ENCODE data around the gene RNF217. TPM values are rescaled to one million over a fixed set of nuclear protein-coding genes. Genes with fewer than 3 reads are reported as not detected.

The RNF217 gene
- polyA plus RNA-seq, 1 experiment: 18.6 TPM

GRCh38 chr6:125132058-125132457 is 169.8 kb downstream of the RNF217 start:
- POLR2A ChIA-PET: interaction anchor here (0.5 to 0.9 kb wide), 2 partner anchors 9 to 14 kb away, joined by 3 to 12 read pairs; no protein-coding TSS in a partner anchor
- CTCF ChIA-PET: interaction anchor here (0.7 to 1.5 kb wide), 3 partner anchors 11 to 242 kb away, joined by 3 to 4 read pairs (median 3); no protein-coding TSS in a partner anchor

GRCh38 chr6:125136378-125136777 is 174.1 kb downstream of the RNF217 start:
- DNase-seq (ENCODE audit: low read depth): no peak
- ChIA-PET CTCF (no interaction called here), POLR2A (no interaction called here)
- H3K27me3 ChIP-seq (ENCODE audit: control insufficient read depth, insufficient read depth, low read length): no peaks in the 10 kb centered on the region
- no peak for TF ChIP-seq CTCF (IDR thresholded peaks at IDR 0.05; ENCODE audit: insufficient read depth, low read depth, low read length)
- H3K4me3 ChIP-seq (ENCODE audit: low read depth, low read length): no peak overlapping the region
- H3K36me3 ChIP-seq (ENCODE audit: control insufficient read depth, insufficient read depth, low read length): no peaks in the 10 kb centered on the region

More at GRCh38 chr6:125132058-125132457, 169.8 kb downstream of the RNF217 start:
- Histone ChIP-seq H3K36me3 (ENCODE audit: control insufficient read depth, insufficient read depth, low read length) (no peaks in the 10 kb centered on the region), H3K27me3 (ENCODE audit: control insufficient read depth, insufficient read depth, low read length) (no peaks in the 10 kb centered on the region), H3K4me3 (ENCODE audit: low read depth, low read length) (no peak overlapping the region)
- TF ChIP-seq CTCF (IDR thresholded peaks at IDR 0.05; ENCODE audit: insufficient read depth, low read depth, low read length): no peak
- no peak for DNase-seq (ENCODE audit: low read depth)

GRCh38 chr6:125138083-125138482 is 175.8 kb downstream of the RNF217 start:
- Histone ChIP-seq H3K36me3 (ENCODE audit: control insufficient read depth, insufficient read depth, low read length) (no peaks in the 10 kb centered on the region), H3K27me3 (ENCODE audit: control insufficient read depth, insufficient read depth, low read length) (no peaks in the 10 kb centered on the region), H3K4me3 (ENCODE audit: low read depth, low read length) (no peak overlapping the region)
- no peak for DNase-seq (ENCODE audit: low read depth)
- TF ChIP-seq CTCF (IDR thresholded peaks at IDR 0.05; ENCODE audit: insufficient read depth, low read depth, low read length): no peak
- POLR2A ChIA-PET: no interaction called here
- CTCF ChIA-PET: interaction anchor here (1.0 kb wide), 1 partner anchor 17 kb away, joined by 3 read pairs; no protein-coding TSS in a partner anchor

- ChIA-PET CTCF (interaction anchor here (1.2 to 1.8 kb wide), 3 partner anchors 12 to 125 kb away, joined by 3 to 4 read pairs (median 4); partner anchors contain the start of gene TPD52L1), POLR2A (interaction anchor here (0.9 kb wide), 1 partner anchor 9 kb away, joined by 3 read pairs; no protein-coding TSS in a partner anchor)
- no peak for TF ChIP-seq CTCF (IDR thresholded peaks at IDR 0.05; ENCODE audit: insufficient read depth, low read depth, low read length)
- DNase-seq (ENCODE audit: low read depth): no peak
- H3K4me3 ChIP-seq (ENCODE audit: low read depth, low read length): no peak overlapping the region
- no peaks in the 10 kb centered on the region for H3K36me3 ChIP-seq (ENCODE audit: control insufficient read depth, insufficient read depth, low read length)
- H3K27me3 ChIP-seq (ENCODE audit: control insufficient read depth, insufficient read depth, low read length): no peaks in the 10 kb centered on the region
Measured at GRCh38 chr6:125140808-125141207, 178.6 kb downstream of the RNF217 start.

Other genes starting within 250 kb of the RNF217 start
- gene TPD52L1, start 191.3 kb downstream of the RNF217 start, polyA plus RNA-seq (2011; rRNA removed): 155 and 163 TPM in 2 replicates

Measured in BJ (cell line).